ENCODE data around the gene THOC6. TPM values are rescaled to one million over a fixed set of nuclear protein-coding genes. Genes with fewer than 3 reads are reported as not detected.
"Not testable (repeated sequence)": the region's sequence is repeated elsewhere in the genome, so short reads cannot be mapped to it uniquely, and the experiment has no call there.

The THOC6 gene
- total and polyA plus RNA-seq, 8 donors = 23.9 to 38.7 (median 26.9) TPM

DNA sequence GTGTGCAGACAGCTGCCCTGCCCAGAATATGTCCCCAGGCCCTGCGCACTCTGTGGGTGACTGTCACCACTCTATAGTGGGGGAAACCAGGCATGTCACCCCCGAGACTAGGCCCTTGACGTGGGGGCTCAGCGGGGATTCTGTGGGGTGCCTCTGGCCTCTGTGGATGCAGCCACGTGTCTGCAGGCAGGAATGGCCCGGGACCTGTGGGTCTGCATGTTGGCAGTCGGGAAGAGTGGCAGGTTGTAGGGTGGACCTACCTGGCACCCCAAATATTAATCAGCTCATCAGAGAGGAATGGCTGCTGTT, 42.6 kb downstream of the THOC6 start:
- Histone ChIP-seq H3K9me3 (no peaks in the 10 kb centered on the region), H3K27ac (peak overlapping the region; percentile 68 to 82), H3K27me3 (no peaks in the 10 kb centered on the region), H3K4me3 (peak overlapping the region; percentile 18 to 56), H3K4me1 (peaks cover 9 to 62% of the 10 kb centered on the region in 2 donors), H3K36me3 (peaks cover 0 to 12% of the 10 kb centered on the region in 2 donors)
- intact Hi-C loops (cut with DNase I) = no loop called here
- no peak for DNase-seq
- ATAC-seq = no peak
- TF ChIP-seq CTCF (IDR thresholded peaks at IDR 0.05) = no peak

DNA sequence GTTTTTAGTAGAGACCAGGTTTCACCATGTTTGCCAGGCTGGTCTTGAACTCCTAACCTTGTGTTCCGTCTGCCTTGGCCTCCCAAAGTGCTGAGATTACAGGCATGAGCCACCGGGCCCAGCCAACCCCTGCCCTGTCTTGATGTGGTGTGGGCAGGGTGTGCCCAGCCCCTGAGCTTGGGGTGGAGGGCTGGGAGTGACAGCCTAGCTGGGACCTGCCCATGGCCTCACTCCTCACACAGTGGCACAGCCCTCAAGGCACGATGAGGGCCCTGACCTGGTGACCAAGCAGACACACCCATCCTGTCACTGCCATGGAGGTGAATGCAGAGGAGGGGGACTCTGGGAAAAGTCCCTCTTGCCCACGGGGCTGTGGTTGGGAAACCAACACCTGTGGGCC, 44.7 kb downstream of the THOC6 start:
- H3K4me1 ChIP-seq = peaks cover 9 to 44% of the 10 kb centered on the region in 2 donors
- intact Hi-C loops (cut with DNase I) = no loop called here
- no peaks in the 10 kb centered on the region for H3K27me3 ChIP-seq
- H3K9me3 ChIP-seq = no peaks in the 10 kb centered on the region
- TF ChIP-seq CTCF (IDR thresholded peaks at IDR 0.05) = no peak
- peak overlapping the region in 1 of 2 donors; percentile 6 for H3K27ac ChIP-seq
- H3K36me3 ChIP-seq = peaks cover 0 to 12% of the 10 kb centered on the region in 2 donors
- DNase-seq (no peak), ATAC-seq (peak; percentile 59)
- H3K4me3 ChIP-seq = peak overlapping the region in 1 of 2 donors; percentile 56

DNA sequence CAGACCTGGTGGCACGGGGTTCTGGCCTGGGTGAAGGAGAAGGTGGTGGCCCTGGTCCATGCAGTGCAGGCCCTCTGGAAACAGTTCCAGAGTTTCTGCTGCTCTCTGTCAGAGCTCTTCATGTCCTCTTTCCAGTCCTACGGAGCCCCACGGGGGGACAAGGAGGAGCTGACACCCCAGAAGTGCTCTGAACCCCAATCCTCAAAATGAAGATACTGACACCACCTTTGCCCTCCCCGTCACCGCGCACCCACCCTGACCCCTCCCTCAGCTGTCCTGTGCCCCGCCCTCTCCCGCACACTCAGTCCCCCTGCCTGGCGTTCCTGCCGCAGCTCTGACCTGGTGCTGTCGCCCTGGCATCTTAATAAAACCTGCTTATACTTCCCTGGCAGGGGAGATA, 45.3 kb downstream of the THOC6 start:
- H3K9me3 ChIP-seq; H3K4me3 ChIP-seq; intact Hi-C loops (cut with DNase I); DNase-seq; H3K27ac ChIP-seq; H3K27me3 ChIP-seq; ATAC-seq: not testable (repeated sequence)
- peaks cover 0 to 12% of the 10 kb centered on the region in 2 donors for H3K36me3 ChIP-seq
- H3K4me1 ChIP-seq = peaks cover 9 to 50% of the 10 kb centered on the region in 2 donors

- intact Hi-C loops (cut with DNase I) = no loop called here
- Histone ChIP-seq H3K36me3 (peaks cover 0 to 12% of the 10 kb centered on the region in 2 donors), H3K9me3 (no peaks in the 10 kb centered on the region), H3K27me3 (no peaks in the 10 kb centered on the region), H3K27ac (no peak overlapping the region), H3K4me1 (peaks cover 0 to 52% of the 10 kb centered on the region in 2 donors), H3K4me3 (no peak overlapping the region)
- DNase-seq (no peak), ATAC-seq (no peak)
- no peak for TF ChIP-seq CTCF (IDR thresholded peaks at IDR 0.05)
Measured at GRCh38 chr16:3070608-3071111, 46.8 kb downstream of the THOC6 start.

GRCh38 chr16:3071655-3072054, 47.8 kb downstream of the THOC6 start:
- Histone ChIP-seq H3K4me1 (peaks cover 0 to 43% of the 10 kb centered on the region in 2 donors), H3K9me3 (no peaks in the 10 kb centered on the region), H3K27me3 (no peaks in the 10 kb centered on the region), H3K36me3 (peaks cover 0 to 12% of the 10 kb centered on the region in 2 donors), H3K4me3 (no peak overlapping the region), H3K27ac (no peak overlapping the region)
- no peak for ATAC-seq
- no peak for TF ChIP-seq CTCF (IDR thresholded peaks at IDR 0.05)
- DNase-seq = no peak
- intact Hi-C loops (cut with DNase I) = no loop called here

DNA sequence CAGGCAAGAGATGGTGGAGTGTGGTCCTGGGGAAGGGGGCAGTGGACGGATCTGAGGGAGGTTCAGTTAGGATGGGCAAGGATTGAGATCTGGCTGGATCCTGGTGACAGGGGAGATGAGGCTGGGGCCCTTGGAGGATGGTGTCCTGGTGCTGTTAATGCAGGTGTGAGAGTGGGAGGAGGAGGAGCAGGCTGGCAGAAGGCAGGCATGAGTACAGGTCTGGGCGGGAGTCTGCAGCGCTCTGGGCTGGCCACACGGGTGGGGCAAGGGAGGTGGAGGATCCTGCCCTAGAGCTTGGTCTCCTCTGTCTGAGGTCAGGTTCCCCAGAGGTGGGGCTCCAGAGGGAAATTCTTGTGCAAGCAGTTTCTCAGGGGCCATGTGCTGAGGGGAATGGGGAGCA, 48.3 kb downstream of the THOC6 start:
- H3K9me3 ChIP-seq; H3K27me3 ChIP-seq; DNase-seq; ATAC-seq; H3K4me3 ChIP-seq; H3K27ac ChIP-seq; intact Hi-C loops (cut with DNase I): not testable (repeated sequence)
- Histone ChIP-seq H3K36me3 (peaks cover 0 to 12% of the 10 kb centered on the region in 2 donors), H3K4me1 (peaks cover 0 to 42% of the 10 kb centered on the region in 2 donors)

DNA sequence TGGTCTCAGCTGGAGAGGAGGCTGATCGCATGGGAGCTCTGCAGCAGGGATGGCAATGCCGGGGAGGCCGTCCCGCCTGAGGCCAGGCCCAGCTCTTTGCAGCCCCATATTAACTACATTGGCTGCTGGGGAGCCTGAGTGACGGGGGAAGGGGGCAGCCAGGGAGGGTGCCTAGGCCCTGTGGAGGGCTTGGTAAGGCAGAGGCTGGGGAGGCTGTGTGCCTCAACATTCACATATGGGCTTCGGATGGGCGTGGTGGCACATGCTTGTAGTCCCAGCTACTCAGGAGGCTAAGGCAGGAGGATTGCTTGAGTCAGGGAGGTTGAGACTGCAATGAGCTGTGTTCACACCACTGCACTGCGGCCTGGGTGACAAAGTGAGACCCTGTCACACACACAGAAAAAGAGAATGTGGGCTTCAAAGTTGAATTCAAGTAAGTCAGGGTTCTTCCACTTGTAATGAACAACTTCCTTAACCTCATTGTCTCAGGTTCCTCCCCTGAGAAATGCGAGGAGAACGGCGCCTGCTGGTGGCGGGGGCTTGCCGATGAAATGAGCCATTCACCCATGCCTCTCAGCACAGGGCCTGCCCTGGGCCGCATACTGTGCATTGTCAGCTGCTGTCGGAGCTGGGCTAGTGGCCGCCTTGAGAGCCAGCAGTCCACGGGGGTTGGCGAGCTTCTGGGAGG, 48.9 kb downstream of the THOC6 start:
- DNase-seq; H3K27me3 ChIP-seq; H3K9me3 ChIP-seq; ATAC-seq; H3K36me3 ChIP-seq; intact Hi-C loops (cut with DNase I); H3K4me3 ChIP-seq: not testable (repeated sequence)
- Histone ChIP-seq H3K27ac (peak overlapping the region in 1 of 2 donors; percentile 61), H3K4me1 (peaks cover 0 to 38% of the 10 kb centered on the region in 2 donors)

Measured in left lung (tissue), 10 donors.